Posterior vena cava (tissue), 2 donors: ENCODE measurements around the gene SSH2. TPM values are rescaled to one million over a fixed set of nuclear protein-coding genes. Genes with fewer than 3 reads are reported as not detected.
"Not testable (repeated sequence)": the region's sequence is repeated elsewhere in the genome, so short reads cannot be mapped to it uniquely, and the experiment has no call there.

Source experiments
- DNase-seq: peaks from one replicate; pipeline ENCODE4 v3.0.0-alpha.2; 2020; ENCODE audit warnings: low spot score
- intact Hi-C, 2 donors: fragments of 100-400 bp; cut with DNase I; formaldehyde crosslinking; loops; one replicate each; pipeline versions ENCODE4 v1.14.1 to v1.14.2; 2022 to 2023
- total RNA-seq, 2 donors: library from RNA; stranded (reverse); fragmentation: NEBNext Ultra II Directional; extraction: Animal tissue kit (Norgen Biotek cat#: 25700); gene quantifications; one replicate each; pipeline ENCODE4 v1.2.1, GENCODE V29; 2021
- donor health status: DM: yes; HTN: yes; CAD: no.
- donor health status: DM: yes; HTN: yes; CAD: no.

SSH2 gene
- total RNA-seq, 2 donors from 2014 or later: 26.0 to 33.3 TPM

- no peak for DNase-seq
- intact Hi-C loops: no loop called here
Measured at GRCh38 chr17:29885031-29885640, 44.9 kb downstream of the SSH2 start.

- intact Hi-C loops: no loop called here
Measured at GRCh38 chr17:29883497-29883896, 46.5 kb downstream of the SSH2 start.

GRCh38 chr17:29881256-29881655 lies 48.8 kb downstream of the SSH2 start:
- intact Hi-C loops: no loop called here
- no peak for DNase-seq

More at GRCh38 chr17:29883497-29883896, 46.5 kb downstream of the SSH2 start:
- DNase-seq: no peak

GRCh38 chr17:29880031-29880430 lies 50.0 kb downstream of the SSH2 start:
- intact Hi-C loops: no loop called here
- no peak for DNase-seq

- intact Hi-C loops: no loop called here
Measured at GRCh38 chr17:29874931-29875596, 55.0 kb downstream of the SSH2 start.

GRCh38 chr17:29874358-29874757 lies 55.7 kb downstream of the SSH2 start:
- intact Hi-C loops, DNase-seq: not testable (repeated sequence)

More at GRCh38 chr17:29874931-29875596, 55.0 kb downstream of the SSH2 start:
- no peak for DNase-seq

GRCh38 chr17:29873476-29873875 lies 56.6 kb downstream of the SSH2 start:
- intact Hi-C loops: no loop called here
- no peak for DNase-seq

- no peak for DNase-seq
- intact Hi-C loops: no loop called here
Measured at GRCh38 chr17:29870836-29871465, 59.1 kb downstream of the SSH2 start.

- intact Hi-C loops: loop anchor here in 1 of 2 donors (1.0 kb wide), 1 partner anchor 32 kb away; no protein-coding TSS in a partner anchor
- no peak for DNase-seq
Measured at GRCh38 chr17:29867643-29868181, 62.3 kb downstream of the SSH2 start.

- intact Hi-C loops: loop anchor here in 1 of 2 donors (1.0 kb wide), 1 partner anchor 32 kb away; no protein-coding TSS in a partner anchor
- DNase-seq: no peak
Measured at GRCh38 chr17:29866746-29867404, 63.2 kb downstream of the SSH2 start.

GRCh38 chr17:29864615-29865014 lies 65.4 kb downstream of the SSH2 start:
- intact Hi-C loops: no loop called here
- no peak for DNase-seq

GRCh38 chr17:29864123-29864522 lies 65.9 kb downstream of the SSH2 start:
- DNase-seq, intact Hi-C loops: not testable (repeated sequence)

- intact Hi-C loops: no loop called here
- DNase-seq: no peak
Measured at GRCh38 chr17:29862951-29863350, 67.1 kb downstream of the SSH2 start.

- intact Hi-C loops: no loop called here
- no peak for DNase-seq
Measured at GRCh38 chr17:29862127-29862526, 67.9 kb downstream of the SSH2 start.

GRCh38 chr17:29859445-29859844 lies 70.6 kb downstream of the SSH2 start:
- DNase-seq, intact Hi-C loops: not testable (repeated sequence)

- no peak for DNase-seq
- intact Hi-C loops: no loop called here
Measured at GRCh38 chr17:29857823-29858222, 72.2 kb downstream of the SSH2 start.

- DNase-seq, intact Hi-C loops: not testable (repeated sequence)
Measured at GRCh38 chr17:29857105-29857504, 72.9 kb downstream of the SSH2 start.

GRCh38 chr17:29855686-29856085 lies 74.3 kb downstream of the SSH2 start:
- no peak for DNase-seq
- intact Hi-C loops: no loop called here

GRCh38 chr17:29848737-29849136 lies 81.3 kb downstream of the SSH2 start:
- no peak for DNase-seq
- intact Hi-C loops: no loop called here
